HG03432 (cell line): ENCODE data around the gene TGFB3.

Experiments
- ATAC-seq: cut with Tn5 transposase; IDR thresholded peaks from one replicate; pipeline ENCODE4 v1.9.1; 2021; ENCODE audit warnings: mild to moderate bottlenecking, moderate library complexity; ENCODE audit not compliant: unreplicated experiment

TGFB3 gene

DNA sequence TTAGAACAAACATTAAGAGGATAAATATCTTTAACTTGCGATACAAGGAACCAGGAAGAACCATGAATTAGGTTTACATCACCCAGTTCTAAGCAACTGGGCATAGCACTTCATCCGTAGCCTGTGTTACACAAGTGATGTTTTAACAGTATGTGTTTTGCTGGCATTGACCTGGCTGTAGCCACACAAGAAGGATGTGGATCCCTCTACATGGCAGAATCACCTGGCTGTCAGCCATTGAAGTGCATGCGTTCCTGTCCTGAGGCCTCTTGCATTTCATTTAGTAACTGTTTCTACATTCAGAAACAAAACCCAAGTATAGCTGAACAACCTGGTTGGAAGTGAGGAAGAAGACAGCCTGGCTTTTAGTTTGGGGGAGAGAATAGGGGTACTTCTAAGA is 72.2 kb downstream of the TGFB3 start:
- ATAC-seq, result no peak
